Measurements from ENCODE around the gene RAB18.
"Not testable (repeated sequence)": the region's sequence is repeated elsewhere in the genome, so short reads cannot be mapped to it uniquely, and the experiment has no call there.

The RAB18 gene

GRCh38 chr10:27504808-27505460 is 830 bp downstream of the RAB18 start:
- in situ Hi-C loops (cut with MboI; ENCODE audit: low sequenced_read_pairs): no loop called here

GRCh38 chr10:27505537-27505936 is 1.4 kb downstream of the RAB18 start:
- in situ Hi-C loops (cut with MboI; ENCODE audit: low sequenced_read_pairs): not testable (repeated sequence)

GRCh38 chr10:27506280-27506679 is 2.2 kb downstream of the RAB18 start:
- in situ Hi-C loops (cut with MboI; ENCODE audit: low sequenced_read_pairs): no loop called here

- in situ Hi-C loops (cut with MboI; ENCODE audit: low sequenced_read_pairs): no loop called here
Observed at GRCh38 chr10:27512548-27512947, 8.4 kb downstream of the RAB18 start.

GRCh38 chr10:27513451-27514191 is 9.5 kb downstream of the RAB18 start:
- in situ Hi-C loops (cut with MboI; ENCODE audit: low sequenced_read_pairs): no loop called here

- in situ Hi-C loops (cut with MboI; ENCODE audit: low sequenced_read_pairs): no loop called here
Observed at GRCh38 chr10:27514243-27514642, 10.1 kb downstream of the RAB18 start.

GRCh38 chr10:27518261-27518660 is 14.2 kb downstream of the RAB18 start:
- in situ Hi-C loops (cut with MboI; ENCODE audit: low sequenced_read_pairs): no loop called here

- in situ Hi-C loops (cut with MboI; ENCODE audit: low sequenced_read_pairs): no loop called here
Observed at GRCh38 chr10:27525819-27526218, 21.7 kb downstream of the RAB18 start.

GRCh38 chr10:27526242-27526641 is 22.1 kb downstream of the RAB18 start:
- in situ Hi-C loops (cut with MboI; ENCODE audit: low sequenced_read_pairs): no loop called here

GRCh38 chr10:27527666-27528295 is 23.7 kb downstream of the RAB18 start:
- in situ Hi-C loops (cut with MboI; ENCODE audit: low sequenced_read_pairs): no loop called here

- in situ Hi-C loops (cut with MboI; ENCODE audit: low sequenced_read_pairs): no loop called here
Observed at GRCh38 chr10:27529010-27529783, 25.1 kb downstream of the RAB18 start.

- in situ Hi-C loops (cut with MboI; ENCODE audit: low sequenced_read_pairs): no loop called here
Observed at GRCh38 chr10:27530477-27530876, 26.4 kb downstream of the RAB18 start.

GRCh38 chr10:27531336-27531847 is 27.3 kb downstream of the RAB18 start:
- in situ Hi-C loops (cut with MboI; ENCODE audit: low sequenced_read_pairs): no loop called here

GRCh38 chr10:27534161-27534700 is 30.1 kb downstream of the RAB18 start:
- in situ Hi-C loops (cut with MboI; ENCODE audit: low sequenced_read_pairs): no loop called here

- in situ Hi-C loops (cut with MboI; ENCODE audit: low sequenced_read_pairs): no loop called here
Observed at GRCh38 chr10:27535317-27535716, 31.2 kb downstream of the RAB18 start.

- in situ Hi-C loops (cut with MboI; ENCODE audit: low sequenced_read_pairs): no loop called here
Observed at GRCh38 chr10:27536437-27536836, 32.3 kb downstream of the RAB18 start.

GRCh38 chr10:27537166-27537565 is 33.1 kb downstream of the RAB18 start:
- in situ Hi-C loops (cut with MboI; ENCODE audit: low sequenced_read_pairs): no loop called here

- in situ Hi-C loops (cut with MboI; ENCODE audit: low sequenced_read_pairs): no loop called here
Observed at GRCh38 chr10:27537787-27538186, 33.7 kb downstream of the RAB18 start.

GRCh38 chr10:27540672-27541071 is 36.6 kb downstream of the RAB18 start:
- in situ Hi-C loops (cut with MboI; ENCODE audit: low sequenced_read_pairs): no loop called here

GRCh38 chr10:27541796-27542729 is 38.0 kb downstream of the RAB18 start:
- in situ Hi-C loops (cut with MboI; ENCODE audit: low sequenced_read_pairs): no loop called here

All from HL-60/S4 treated with retinoic acid at 250 ng/mL for 4 days and 3 days (cell line).